ENCODE results near the gene AP3D1.
"Not testable (repeated sequence)": the region's sequence is repeated elsewhere in the genome, so short reads cannot be mapped to it uniquely, and the experiment has no call there.

AP3D1 gene

DNA sequence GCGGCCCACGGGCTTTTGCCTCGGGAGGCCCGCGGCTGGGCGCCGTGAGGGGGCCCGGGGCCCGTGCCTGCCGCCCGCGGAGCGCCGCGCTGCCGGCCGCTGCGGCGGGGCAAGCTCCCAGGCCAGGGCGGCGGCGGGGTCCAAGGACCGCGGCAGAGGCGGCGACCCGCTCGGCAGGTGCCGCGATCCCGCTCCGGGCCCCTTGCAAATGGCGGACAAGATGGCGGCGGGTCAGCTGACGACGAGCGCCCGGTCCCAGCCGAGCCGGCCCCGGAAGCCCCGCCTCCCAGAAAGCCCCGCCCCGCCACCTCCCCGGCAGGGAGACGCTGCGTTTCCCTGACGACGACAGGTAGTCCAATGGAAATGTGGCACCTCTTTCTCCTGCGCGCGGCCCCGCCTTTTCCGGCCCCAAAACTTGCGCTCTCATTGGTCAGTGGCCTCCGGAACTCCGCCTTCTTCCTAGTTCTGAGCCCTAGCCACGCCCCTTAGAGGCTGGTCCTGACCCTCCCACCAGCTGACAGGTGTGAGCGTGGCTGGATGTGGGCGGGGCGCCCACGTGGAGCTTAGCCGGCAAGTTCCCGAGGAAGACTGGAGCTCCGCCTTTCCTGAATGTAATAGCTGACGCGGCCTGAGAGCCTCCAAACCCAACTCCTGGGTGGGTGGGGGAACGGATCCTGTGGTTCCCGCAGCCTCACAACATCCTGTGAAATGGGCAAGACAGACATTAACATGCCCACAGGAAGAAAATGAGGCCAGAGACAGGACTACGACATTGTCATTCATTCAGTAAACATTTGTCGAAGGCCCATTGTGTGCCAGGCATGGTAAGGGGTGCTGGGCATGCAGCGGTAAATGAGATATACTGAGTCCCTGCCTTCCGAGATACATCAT, at the start of gene AP3D1:
TSS of gene AP3D1 (minus strand) at position 228 of the 891 bp plus-strand sequence. CDS start 232 bp downstream, outside the sequence.
- DNase-seq (ENCODE audit: low read depth): peak; percentile 100

- not testable (repeated sequence) for DNase-seq (ENCODE audit: low read depth)
Observed at GRCh38 chr19:2200624-2201294, 49.4 kb upstream of the AP3D1 start.

DNA sequence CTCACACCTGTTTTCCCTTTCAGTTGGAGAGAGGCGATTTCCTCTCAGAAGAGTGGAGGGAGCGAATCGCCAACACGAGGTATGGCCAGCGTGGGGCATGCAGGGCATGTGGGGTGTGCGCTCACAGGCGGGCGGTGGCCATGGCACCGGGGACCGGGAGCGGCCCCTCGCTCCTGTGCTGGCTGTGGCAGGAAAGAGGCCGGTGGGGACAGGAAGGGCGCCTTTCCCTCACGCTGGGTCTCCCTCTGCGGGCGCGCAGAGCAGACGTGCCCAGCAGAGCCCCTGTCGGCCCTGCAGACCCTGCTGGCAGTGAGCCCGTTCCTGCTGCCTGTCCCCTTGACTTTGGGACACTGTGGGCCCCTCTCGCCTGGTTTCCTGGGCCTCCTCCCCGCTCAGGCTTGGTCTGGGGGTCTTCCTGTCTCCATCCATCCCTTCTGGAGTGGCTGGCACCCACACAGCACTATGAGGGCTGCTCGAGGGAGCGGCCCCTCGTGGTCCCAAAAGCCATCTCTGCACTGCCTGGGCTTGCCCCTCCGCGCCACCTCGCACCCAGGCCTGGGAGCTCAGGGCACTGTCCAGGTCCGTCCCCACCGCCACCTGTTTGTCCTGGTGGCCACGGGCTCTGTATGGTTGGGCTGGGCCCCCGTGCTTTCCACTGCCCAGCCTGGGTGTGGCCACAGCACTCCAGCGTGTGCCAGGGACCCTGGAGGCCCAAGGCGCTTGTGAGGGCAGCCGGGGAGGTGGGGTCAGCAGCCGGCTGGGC, 48.7 kb upstream of the AP3D1 start:
- no peak for DNase-seq (ENCODE audit: low read depth)

- DNase-seq (ENCODE audit: low read depth): no peak
Observed at GRCh38 chr19:2199215-2199614, 47.8 kb upstream of the AP3D1 start.

DNA sequence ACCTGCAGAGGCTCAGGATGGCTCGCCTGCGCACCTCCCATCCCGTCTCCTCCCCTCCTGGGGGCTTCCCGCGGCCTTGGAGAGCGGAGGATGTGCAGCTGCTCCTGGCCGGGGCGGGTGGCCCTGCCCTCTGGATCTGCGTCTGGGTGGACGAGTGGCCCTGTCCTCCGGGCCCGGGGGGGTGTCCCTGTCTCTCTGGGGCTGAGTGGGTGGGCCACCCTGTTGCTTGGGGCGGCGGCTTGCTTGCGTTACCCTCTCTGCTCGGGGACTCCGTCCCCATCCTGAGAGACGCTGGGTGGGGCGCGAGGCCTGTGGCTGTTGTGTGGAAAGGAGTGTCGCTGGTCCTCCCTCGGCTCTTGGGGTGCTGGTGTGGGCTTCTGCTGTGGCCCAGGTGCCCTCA, 47.0 kb upstream of the AP3D1 start:
- no peak for DNase-seq (ENCODE audit: low read depth)

- DNase-seq (ENCODE audit: low read depth): no peak
Observed at GRCh38 chr19:2197270-2197669, 45.9 kb upstream of the AP3D1 start.

- no peak for DNase-seq (ENCODE audit: low read depth)
Observed at GRCh38 chr19:2195914-2196313, 44.5 kb upstream of the AP3D1 start.

- DNase-seq (ENCODE audit: low read depth): no peak
Observed at GRCh38 chr19:2195361-2195760, 44.0 kb upstream of the AP3D1 start.

DNA sequence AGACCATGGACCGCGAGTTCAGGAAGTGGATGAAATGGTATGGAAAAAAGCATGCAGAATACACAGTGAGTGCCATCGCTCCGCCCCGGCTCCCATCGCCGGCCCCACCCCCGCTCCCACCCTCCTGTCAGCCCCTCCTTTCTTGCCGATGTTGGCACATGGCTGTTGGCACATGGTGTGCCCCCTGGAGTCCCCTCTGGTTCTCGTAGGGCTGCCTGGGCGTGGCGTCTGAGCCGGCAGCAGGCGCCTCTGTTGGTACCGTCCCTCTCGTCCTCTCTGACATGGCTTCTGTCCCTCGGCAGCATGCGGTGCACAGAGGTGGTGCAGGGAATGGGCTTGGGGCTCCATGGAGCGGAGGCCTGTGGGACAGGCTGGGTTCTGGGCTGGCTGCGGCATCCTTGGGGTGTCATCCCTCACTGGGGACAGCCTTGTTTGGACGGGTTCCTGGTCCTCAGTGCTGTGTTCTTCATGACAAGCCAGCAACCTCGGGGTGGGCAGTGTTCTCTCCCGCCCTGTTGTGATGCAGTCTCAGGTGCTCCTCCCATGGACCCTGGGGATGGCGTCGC, 43.2 kb upstream of the AP3D1 start:
- no peak for DNase-seq (ENCODE audit: low read depth)

- no peak for DNase-seq (ENCODE audit: low read depth)
Observed at GRCh38 chr19:2193807-2194206, 42.4 kb upstream of the AP3D1 start.

DNA sequence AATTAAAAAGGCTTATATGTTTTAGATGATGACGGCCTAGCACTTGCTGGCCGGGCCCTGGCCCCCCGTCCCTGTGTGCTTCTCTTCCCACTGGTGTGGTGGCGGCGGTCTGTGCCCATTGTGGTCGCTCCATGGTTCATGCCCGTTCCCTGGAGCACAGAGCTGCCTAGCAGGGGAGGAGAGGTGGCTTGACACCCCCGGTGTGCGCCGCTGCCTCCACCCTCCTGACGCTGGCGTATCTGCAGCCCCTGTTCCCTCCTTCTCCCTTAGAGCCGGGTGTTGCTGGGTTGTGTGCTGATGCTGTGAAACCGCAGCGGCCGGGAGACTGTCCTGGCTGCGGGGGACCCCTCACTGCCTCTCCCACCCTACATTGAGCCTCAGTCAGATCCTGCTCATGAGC, 41.5 kb upstream of the AP3D1 start:
- no peak for DNase-seq (ENCODE audit: low read depth)

- no peak for DNase-seq (ENCODE audit: low read depth)
Observed at GRCh38 chr19:2191456-2192310, 40.3 kb upstream of the AP3D1 start.

DNA sequence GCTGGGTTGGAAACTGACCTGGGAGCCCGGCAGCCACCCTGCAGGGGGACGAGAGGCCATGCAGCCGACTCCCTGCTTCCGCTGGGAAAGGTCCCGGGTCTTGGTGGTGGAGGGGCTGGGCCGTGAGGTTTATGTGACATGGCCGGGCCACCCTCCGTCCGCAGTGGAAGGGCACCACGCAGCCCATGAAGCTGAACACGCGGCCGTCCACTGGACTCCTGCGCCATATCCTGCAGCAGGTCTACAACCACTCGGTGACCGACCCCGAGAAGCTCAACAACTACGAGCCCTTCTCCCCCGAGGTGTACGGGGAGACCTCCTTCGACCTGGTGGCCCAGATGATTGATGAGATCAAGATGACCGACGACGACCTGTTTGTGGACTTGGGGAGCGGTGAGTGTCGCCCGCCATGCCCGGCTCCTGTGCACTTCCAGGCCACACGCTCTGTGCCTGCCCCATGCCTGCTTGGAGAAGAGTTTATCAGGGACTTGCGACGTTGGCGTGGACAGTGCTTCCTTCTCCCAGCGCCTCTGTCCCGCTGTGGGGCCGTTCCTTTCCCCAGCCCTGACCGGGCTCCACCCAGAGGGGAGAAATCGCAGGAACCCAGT, 39.6 kb upstream of the AP3D1 start:
- DNase-seq (ENCODE audit: low read depth): no peak

GRCh38 chr19:2189880-2190279, 38.5 kb upstream of the AP3D1 start:
- DNase-seq (ENCODE audit: low read depth): no peak

- peak; percentile 81 for DNase-seq (ENCODE audit: low read depth)
Observed at GRCh38 chr19:2188708-2189385, 37.5 kb upstream of the AP3D1 start.

DNA sequence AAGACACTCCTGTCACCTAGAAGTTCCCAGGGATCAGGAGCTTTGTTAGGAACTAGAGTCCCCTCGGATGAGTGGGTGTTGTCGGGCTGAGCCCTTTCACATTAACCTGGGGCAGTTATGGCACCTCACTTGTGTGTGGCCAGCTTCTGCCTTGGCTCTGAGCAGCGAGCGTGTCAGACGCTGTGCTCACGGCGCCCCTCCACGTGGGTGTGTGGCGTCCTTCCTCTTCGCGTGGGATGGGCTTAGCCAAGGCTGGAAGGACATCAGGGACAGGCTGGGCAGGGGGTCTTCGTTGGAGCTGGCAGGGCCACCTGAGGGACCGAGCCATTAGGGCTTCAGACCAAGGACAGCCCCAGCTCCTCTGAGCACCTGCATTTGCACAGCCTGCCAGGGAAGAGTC, 35.8 kb upstream of the AP3D1 start:
- DNase-seq (ENCODE audit: low read depth): no peak

DNA sequence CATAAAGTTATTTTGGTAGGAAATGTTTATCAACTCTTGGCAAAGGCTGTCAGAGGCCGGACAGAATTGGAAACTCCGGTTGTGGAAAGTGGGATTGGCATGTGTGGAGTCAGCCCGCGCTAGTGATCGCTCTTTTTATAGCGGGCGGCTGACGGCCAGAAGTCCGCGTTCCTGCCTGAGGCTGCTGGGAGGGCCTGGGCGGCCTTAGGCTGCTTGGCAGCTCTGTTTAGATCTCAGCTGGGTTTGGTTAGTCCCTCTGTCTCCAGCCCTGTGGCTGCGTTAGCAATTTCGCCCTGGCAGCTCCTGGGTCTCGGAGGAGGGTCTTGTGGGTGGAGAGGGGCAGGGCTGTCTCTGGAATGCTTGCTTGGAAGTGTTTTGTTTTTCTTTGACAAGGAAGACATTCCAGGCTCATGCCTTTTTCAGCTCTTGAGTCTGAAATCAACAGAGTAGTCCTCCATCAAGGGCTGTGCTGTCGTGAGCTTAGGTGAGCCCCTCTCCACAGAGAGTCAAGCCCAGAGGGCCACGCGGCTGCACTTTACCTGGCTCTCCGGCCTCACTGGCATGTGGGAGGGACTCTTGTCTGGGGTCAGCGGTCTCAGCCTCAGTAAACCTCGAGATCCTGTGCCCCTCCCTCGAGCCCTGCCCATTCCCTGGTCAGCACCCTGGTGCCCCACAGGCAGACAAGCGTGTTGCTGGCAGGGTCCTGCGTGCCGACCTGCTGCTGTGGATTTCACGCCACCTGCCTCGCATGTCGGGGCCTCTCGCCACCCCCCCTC, 34.9 kb upstream of the AP3D1 start:
- DNase-seq (ENCODE audit: low read depth): no peak

DNA sequence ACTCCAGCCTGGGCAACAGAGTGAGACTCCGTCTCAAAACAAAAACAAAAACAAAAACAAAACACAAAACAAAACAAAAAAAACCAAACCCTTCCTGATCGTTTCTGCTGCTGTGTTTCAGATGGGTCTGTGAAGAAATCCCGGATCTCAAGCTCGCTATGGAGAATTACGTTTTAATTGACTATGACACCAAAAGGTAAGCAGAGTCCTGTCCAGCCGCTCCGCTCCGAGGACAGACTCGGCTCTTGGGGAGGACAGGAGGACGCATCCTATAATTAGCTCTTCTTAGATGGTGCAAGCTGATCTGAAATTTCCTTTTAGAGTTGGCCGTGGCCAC, 34.3 kb upstream of the AP3D1 start:
- no peak for DNase-seq (ENCODE audit: low read depth)

GRCh38 chr19:2184422-2184975, 33.1 kb upstream of the AP3D1 start:
- DNase-seq (ENCODE audit: low read depth): no peak
